Tibial artery (tissue), 4 donors: ENCODE results near the gene HSPB9.
A peak's percentile ranks its signal among the peaks of the same experiment; 100 is the strongest.

Experiments used
- DNase-seq, 2 donors: peaks; one replicate each; pipeline ENCODE4 v3.0.0-alpha.2; 2019
- H3K27ac ChIP-seq, 2 donors: fragments of 200-600 bp; sonication (generic) in 1 of 2; 1 replicate in 1 of 2; 2 replicates in 1 of 2; pipeline ENCODE4 v1.5.1; 2018 to 2019; ENCODE audit warnings: mild to moderate bottlenecking in 1 of 2
- H3K27me3 ChIP-seq, 2 donors: fragments of 200-600 bp; sonication (generic) in 1 of 2; one replicate each; pipeline versions ENCODE4 v1.5.1 to v1.6.0; 2016 to 2019
- H3K36me3 ChIP-seq, 3 donors: fragments of 200-600 bp; sonication (generic) in 2 of 3; one replicate each; pipeline ENCODE4 v1.5.1; 2016 to 2019; ENCODE audit warnings: mild to moderate bottlenecking in 2 of 3
- H3K4me1 ChIP-seq, 4 donors: fragments of 200-600 bp; sonication (generic) in 2 of 4; 1 replicate in 3 of 4; 2 replicates in 1 of 4; pipeline ENCODE4 v1.5.1; 2016 to 2019
- H3K4me3 ChIP-seq, 2 donors: fragments of 200-600 bp; sonication (generic) in 1 of 2; 1 replicate in 1 of 2; 2 replicates in 1 of 2; pipeline ENCODE4 v1.5.1; 2018 to 2019; ENCODE audit warnings: mild to moderate bottlenecking in 2 of 2
- H3K9me3 ChIP-seq, 3 donors: fragments of 200-600 bp; sonication (generic) in 1 of 3; one replicate each; pipeline ENCODE4 v1.5.1; 2016 to 2019
- CTCF ChIP-seq, 2 experiments: fragments of 200-600 bp in 1 of 2; fragments of 450-650 bp in 1 of 2; IDR thresholded peaks; one replicate each; pipeline ENCODE4 v1.5.1; 2017 to 2019; ENCODE audit warnings: antibody characterized with exemption in 2 of 2, mild to moderate bottlenecking in 1 of 2, moderate library complexity in 1 of 2
- intact Hi-C: fragments of 100-400 bp; cut with DNase I; formaldehyde crosslinking; loops from one replicate; pipeline ENCODE4 v1.15.0; 2023; ENCODE audit warnings: low total_unique reads

HSPB9 gene

GRCh38 chr17:42104264-42104663 is 18.3 kb upstream of the HSPB9 start:
- intact Hi-C loops, result loop anchor here (5.0 kb wide), 1 partner anchor 37 kb away; no protein-coding TSS in a partner anchor
- Histone ChIP-seq H3K4me3 (no peak overlapping the region), H3K36me3 (peaks cover 10 to 58% (median 11%) of the 10 kb centered on the region in 3 donors), H3K9me3 (no peaks in the 10 kb centered on the region), H3K4me1 (peaks cover 0 to 5% (median 0%) of the 10 kb centered on the region in 4 donors), H3K27me3 (no peaks in the 10 kb centered on the region), H3K27ac (no peak overlapping the region)
- no peak for TF ChIP-seq CTCF (IDR thresholded peaks at IDR 0.05)
- no peak for DNase-seq

- no peak overlapping the region for H3K4me3 ChIP-seq
- no peaks in the 10 kb centered on the region for H3K9me3 ChIP-seq
- peaks cover 10 to 64% (median 11%) of the 10 kb centered on the region in 3 donors for H3K36me3 ChIP-seq
- no peak for DNase-seq
- no peak for TF ChIP-seq CTCF (IDR thresholded peaks at IDR 0.05)
- intact Hi-C loops, result no loop called here
- no peak overlapping the region for H3K27ac ChIP-seq
- H3K27me3 ChIP-seq, result no peaks in the 10 kb centered on the region
- H3K4me1 ChIP-seq, result peaks cover 0 to 7% (median under 1%) of the 10 kb centered on the region in 4 donors
Observed at GRCh38 chr17:42106009-42106408, 16.6 kb upstream of the HSPB9 start.

- Histone ChIP-seq H3K9me3 (no peaks in the 10 kb centered on the region), H3K36me3 (peaks cover 10 to 60% (median 11%) of the 10 kb centered on the region in 3 donors), H3K27me3 (no peaks in the 10 kb centered on the region), H3K4me1 (peaks cover 0 to 11% (median 5%) of the 10 kb centered on the region in 4 donors), H3K27ac (no peak overlapping the region), H3K4me3 (no peak overlapping the region)
- no peak for TF ChIP-seq CTCF (IDR thresholded peaks at IDR 0.05)
- DNase-seq, result no peak
- intact Hi-C loops, result no loop called here
Observed at GRCh38 chr17:42107124-42107523, 15.5 kb upstream of the HSPB9 start.

GRCh38 chr17:42107597-42108576 is 14.7 kb upstream of the HSPB9 start:
- Histone ChIP-seq H3K9me3 (no peaks in the 10 kb centered on the region), H3K27ac (no peak overlapping the region), H3K4me3 (no peak overlapping the region), H3K36me3 (peaks cover 10 to 57% (median 11%) of the 10 kb centered on the region in 3 donors), H3K4me1 (peaks cover 0 to 14% (median 8%) of the 10 kb centered on the region in 4 donors), H3K27me3 (no peaks in the 10 kb centered on the region)
- peak in 1 of 2 donors; percentile 46 for DNase-seq
- intact Hi-C loops, result no loop called here
- no peak for TF ChIP-seq CTCF (IDR thresholded peaks at IDR 0.05)

GRCh38 chr17:42109086-42109485 is 13.5 kb upstream of the HSPB9 start:
- H3K27ac ChIP-seq, result no peak overlapping the region
- no peaks in the 10 kb centered on the region for H3K9me3 ChIP-seq
- no peak for TF ChIP-seq CTCF (IDR thresholded peaks at IDR 0.05)
- peaks cover 0 to 20% (median 12%) of the 10 kb centered on the region in 4 donors for H3K4me1 ChIP-seq
- H3K27me3 ChIP-seq, result no peaks in the 10 kb centered on the region
- no peak overlapping the region for H3K4me3 ChIP-seq
- peaks cover 10 to 47% (median 14%) of the 10 kb centered on the region in 3 donors for H3K36me3 ChIP-seq
- DNase-seq, result no peak
- intact Hi-C loops, result no loop called here
